Measurements from ENCODE around the gene NSFL1C.

NSFL1C gene

GRCh38 chr20:1426231-1426849, 40.3 kb downstream of the NSFL1C start:
- no peak overlapping the region for H3K4me3 Mint-ChIP-seq
- H3K4me1 Mint-ChIP-seq: peaks cover 32% of the 10 kb centered on the region
- no peak for DNase-seq
- no peaks in the 10 kb centered on the region for H3K27me3 Mint-ChIP-seq (ENCODE audit: low read depth, poor library complexity)
- H3K27ac Mint-ChIP-seq: peak overlapping the region; percentile 22
- H3K9me3 Mint-ChIP-seq: peaks cover 7% of the 10 kb centered on the region
- no peaks in the 10 kb centered on the region for H3K36me3 Mint-ChIP-seq (ENCODE audit: low read depth)
- no peak for TF ChIP-seq CTCF (IDR thresholded peaks at IDR 0.05)

GRCh38 chr20:1424336-1424735, 42.3 kb downstream of the NSFL1C start:
- no peak overlapping the region for H3K27ac Mint-ChIP-seq
- no peak for DNase-seq
- peaks cover 24% of the 10 kb centered on the region for H3K9me3 Mint-ChIP-seq
- H3K4me1 Mint-ChIP-seq: peaks cover 32% of the 10 kb centered on the region
- H3K36me3 Mint-ChIP-seq (ENCODE audit: low read depth): no peaks in the 10 kb centered on the region
- H3K4me3 Mint-ChIP-seq: no peak overlapping the region
- no peak for TF ChIP-seq CTCF (IDR thresholded peaks at IDR 0.05)
- H3K27me3 Mint-ChIP-seq (ENCODE audit: low read depth, poor library complexity): no peaks in the 10 kb centered on the region

- no peak overlapping the region for H3K27ac Mint-ChIP-seq
- H3K36me3 Mint-ChIP-seq (ENCODE audit: low read depth): no peaks in the 10 kb centered on the region
- no peak overlapping the region for H3K4me3 Mint-ChIP-seq
- H3K4me1 Mint-ChIP-seq: peaks cover 29% of the 10 kb centered on the region
- peaks cover 28% of the 10 kb centered on the region for H3K9me3 Mint-ChIP-seq
- peak; percentile 6 for TF ChIP-seq CTCF (IDR thresholded peaks at IDR 0.05)
- peak; percentile 24 for DNase-seq
- no peaks in the 10 kb centered on the region for H3K27me3 Mint-ChIP-seq (ENCODE audit: low read depth, poor library complexity)
Measured at GRCh38 chr20:1423625-1424106, 43.0 kb downstream of the NSFL1C start.

- Mint-ChIP-seq H3K9me3 (peaks cover 28% of the 10 kb centered on the region), H3K4me3 (no peak overlapping the region), H3K27me3 (ENCODE audit: low read depth, poor library complexity) (no peaks in the 10 kb centered on the region), H3K4me1 (peaks cover 27% of the 10 kb centered on the region), H3K36me3 (ENCODE audit: low read depth) (no peaks in the 10 kb centered on the region), H3K27ac (no peak overlapping the region)
- no peak for TF ChIP-seq CTCF (IDR thresholded peaks at IDR 0.05)
- no peak for DNase-seq
Measured at GRCh38 chr20:1423206-1423605, 43.4 kb downstream of the NSFL1C start.

GRCh38 chr20:1422753-1423152, 43.9 kb downstream of the NSFL1C start:
- DNase-seq: no peak
- H3K9me3 Mint-ChIP-seq: peaks cover 28% of the 10 kb centered on the region
- no peak for TF ChIP-seq CTCF (IDR thresholded peaks at IDR 0.05)
- no peaks in the 10 kb centered on the region for H3K27me3 Mint-ChIP-seq (ENCODE audit: low read depth, poor library complexity)
- H3K27ac Mint-ChIP-seq: no peak overlapping the region
- peaks cover 23% of the 10 kb centered on the region for H3K4me1 Mint-ChIP-seq
- no peaks in the 10 kb centered on the region for H3K36me3 Mint-ChIP-seq (ENCODE audit: low read depth)
- H3K4me3 Mint-ChIP-seq: no peak overlapping the region

GRCh38 chr20:1420066-1420465, 46.6 kb downstream of the NSFL1C start:
- H3K4me1 Mint-ChIP-seq: peaks cover 12% of the 10 kb centered on the region
- no peak overlapping the region for H3K4me3 Mint-ChIP-seq
- no peaks in the 10 kb centered on the region for H3K27me3 Mint-ChIP-seq (ENCODE audit: low read depth, poor library complexity)
- no peak for DNase-seq
- H3K9me3 Mint-ChIP-seq: peaks cover 28% of the 10 kb centered on the region
- H3K36me3 Mint-ChIP-seq (ENCODE audit: low read depth): no peaks in the 10 kb centered on the region
- TF ChIP-seq CTCF (IDR thresholded peaks at IDR 0.05): no peak
- no peak overlapping the region for H3K27ac Mint-ChIP-seq

All from nephron progenitor cell (in vitro differentiated cells).